Stimulated activated CD4-positive, alpha-beta T cell treated with anti-CD3 and anti-CD28 coated beads, Interleukin-1b, Interleukin-23, amount 100 ng/mL, for 4 hours (primary cell): ENCODE results near the gene SSR4.

Experiments
- DNase-seq, 2 donors: peaks; one replicate each; pipeline ENCODE4 v3.0.0-alpha.2; 2020; ENCODE audit warnings: low read depth in 2 of 2

SSR4 gene

DNA sequence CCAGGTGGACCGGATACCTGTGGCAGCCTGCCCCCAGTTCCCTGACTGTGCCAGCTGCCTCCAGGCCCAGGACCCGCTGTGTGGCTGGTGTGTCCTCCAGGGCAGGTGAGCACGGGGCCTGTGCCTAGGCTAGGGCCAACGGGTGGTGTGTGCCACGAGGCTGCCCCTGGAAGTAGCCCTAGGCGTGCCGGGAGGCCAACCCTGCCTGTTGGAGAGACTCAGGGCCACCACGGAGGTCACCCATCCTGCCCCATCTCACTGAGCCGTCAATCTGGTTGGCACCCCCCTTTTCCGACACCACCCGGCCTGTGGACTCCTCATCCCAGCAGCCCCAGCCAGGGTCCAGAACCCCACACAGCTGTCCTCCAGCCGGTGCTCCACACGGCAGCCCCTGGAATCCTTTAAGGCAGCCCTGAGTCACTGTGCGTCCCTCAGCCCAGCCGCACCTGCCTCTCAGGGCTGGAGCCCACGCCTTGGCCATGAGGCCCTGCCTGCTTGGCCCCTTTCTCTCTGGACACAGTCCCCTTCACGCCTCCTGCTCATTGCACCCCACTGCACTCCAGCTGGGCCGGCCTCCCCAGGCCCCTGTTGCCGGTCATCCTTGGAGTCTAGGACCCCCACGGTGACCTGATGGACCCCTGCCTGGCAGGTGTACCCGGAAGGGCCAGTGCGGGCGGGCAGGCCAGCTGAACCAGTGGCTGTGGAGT, 25.2 kb upstream of the SSR4 start:
- DNase-seq, result no peak

DNA sequence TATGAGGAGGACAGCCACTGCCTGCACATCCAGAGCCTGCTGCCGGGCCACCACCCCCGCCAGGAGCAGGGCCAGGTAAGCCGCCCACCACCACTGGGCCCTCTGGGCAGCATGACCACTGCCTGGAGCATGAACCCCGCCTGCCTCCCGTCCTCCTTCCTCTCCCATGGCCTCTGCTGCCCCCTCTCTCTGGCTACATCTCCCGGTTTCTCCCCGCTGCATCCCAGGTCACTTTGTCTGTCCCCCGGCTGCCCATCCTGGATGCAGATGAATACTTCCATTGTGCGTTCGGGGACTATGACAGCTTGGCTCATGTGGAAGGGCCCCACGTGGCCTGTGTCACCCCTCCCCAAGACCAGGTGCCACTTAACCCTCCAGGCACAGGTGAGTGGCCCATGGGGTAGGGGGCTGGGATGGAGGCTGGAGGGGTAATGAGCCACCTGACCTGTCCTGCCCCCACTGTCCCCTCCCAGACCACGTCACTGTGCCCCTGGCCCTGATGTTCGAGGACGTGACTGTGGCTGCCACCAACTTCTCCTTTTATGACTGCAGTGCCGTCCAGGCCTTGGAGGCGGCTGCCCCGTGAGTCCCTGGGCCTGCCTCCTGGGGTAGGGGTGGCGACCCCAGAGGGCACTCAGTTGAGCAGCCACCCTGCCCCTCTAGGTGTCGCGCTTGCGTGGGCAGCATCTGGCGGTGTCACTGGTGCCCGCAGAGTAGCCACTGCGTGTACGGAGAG, 24.4 kb upstream of the SSR4 start:
- DNase-seq, result no peak

DNA sequence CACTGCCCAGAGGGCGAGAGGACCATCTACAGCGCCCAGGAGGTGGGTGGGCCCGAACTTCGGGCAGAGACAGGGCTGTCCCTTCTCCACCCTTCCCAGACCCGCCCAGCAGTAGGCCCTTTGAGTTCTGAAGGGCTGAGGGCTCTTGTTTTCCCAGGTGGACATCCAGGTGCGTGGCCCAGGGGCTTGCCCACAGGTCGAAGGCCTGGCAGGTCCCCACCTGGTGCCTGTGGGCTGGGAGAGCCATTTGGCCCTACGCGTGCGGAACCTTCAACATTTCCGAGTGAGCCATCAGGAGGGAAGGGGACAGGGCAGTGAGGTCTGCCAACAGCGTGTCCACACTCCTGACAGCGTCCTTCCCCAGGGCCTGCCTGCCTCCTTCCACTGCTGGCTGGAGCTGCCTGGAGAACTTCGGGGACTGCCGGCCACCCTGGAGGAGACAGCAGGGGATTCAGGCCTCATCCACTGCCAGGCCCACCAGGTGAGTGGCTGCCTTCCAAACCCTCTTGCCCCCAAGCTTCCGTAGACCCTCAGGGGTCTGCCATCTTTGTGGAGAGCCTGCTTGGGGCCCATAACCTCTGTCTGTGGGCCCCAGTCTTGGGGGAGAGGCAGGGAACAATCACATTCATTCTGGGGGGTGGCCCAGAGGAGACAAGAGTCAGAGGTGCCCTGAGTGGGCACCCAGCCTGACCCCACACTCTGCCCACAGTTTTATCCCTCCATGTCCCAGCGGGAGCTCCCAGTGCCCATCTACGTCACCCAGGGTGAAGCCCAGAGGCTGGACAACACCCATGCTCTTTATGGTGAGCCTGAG, 23.7 kb upstream of the SSR4 start:
- no peak for DNase-seq

DNA sequence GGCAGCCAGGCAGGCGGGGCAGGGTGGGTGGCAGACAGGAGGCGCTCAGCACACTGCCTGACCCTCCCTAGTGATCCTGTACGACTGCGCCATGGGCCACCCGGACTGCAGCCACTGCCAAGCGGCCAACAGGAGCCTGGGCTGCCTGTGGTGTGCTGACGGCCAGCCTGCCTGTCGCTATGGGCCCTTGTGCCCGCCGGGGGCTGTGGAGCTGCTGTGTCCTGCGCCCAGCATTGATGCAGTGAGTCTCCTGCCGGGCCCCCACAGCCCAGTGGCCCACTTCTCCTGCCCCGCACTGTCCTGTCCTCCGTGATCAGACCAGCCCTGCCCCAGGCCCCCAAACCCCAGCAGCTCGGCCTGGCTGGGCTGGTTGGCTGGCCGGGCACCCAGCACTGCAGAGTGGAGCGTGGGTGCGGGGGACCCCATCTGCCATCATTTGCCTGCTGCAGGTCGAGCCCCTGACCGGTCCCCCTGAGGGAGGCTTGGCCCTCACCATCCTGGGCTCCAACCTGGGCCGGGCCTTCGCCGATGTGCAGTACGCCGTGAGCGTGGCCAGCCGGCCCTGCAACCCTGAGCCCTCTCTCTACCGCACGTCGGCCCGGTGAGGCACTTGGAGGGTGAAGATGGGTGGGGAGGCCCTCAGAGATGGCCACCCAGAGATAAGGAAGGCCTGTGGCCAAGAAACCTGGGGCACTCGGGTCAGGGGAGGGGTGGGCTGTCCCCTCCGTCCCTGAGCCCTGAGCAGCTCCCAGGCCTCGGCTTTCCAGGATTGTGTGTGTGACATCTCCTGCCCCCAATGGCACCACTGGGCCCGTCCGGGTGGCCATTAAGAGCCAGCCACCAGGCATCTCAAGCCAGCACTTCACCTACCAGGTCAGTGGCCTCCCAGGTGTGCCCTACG, 22.8 kb upstream of the SSR4 start:
- DNase-seq, result no peak

DNA sequence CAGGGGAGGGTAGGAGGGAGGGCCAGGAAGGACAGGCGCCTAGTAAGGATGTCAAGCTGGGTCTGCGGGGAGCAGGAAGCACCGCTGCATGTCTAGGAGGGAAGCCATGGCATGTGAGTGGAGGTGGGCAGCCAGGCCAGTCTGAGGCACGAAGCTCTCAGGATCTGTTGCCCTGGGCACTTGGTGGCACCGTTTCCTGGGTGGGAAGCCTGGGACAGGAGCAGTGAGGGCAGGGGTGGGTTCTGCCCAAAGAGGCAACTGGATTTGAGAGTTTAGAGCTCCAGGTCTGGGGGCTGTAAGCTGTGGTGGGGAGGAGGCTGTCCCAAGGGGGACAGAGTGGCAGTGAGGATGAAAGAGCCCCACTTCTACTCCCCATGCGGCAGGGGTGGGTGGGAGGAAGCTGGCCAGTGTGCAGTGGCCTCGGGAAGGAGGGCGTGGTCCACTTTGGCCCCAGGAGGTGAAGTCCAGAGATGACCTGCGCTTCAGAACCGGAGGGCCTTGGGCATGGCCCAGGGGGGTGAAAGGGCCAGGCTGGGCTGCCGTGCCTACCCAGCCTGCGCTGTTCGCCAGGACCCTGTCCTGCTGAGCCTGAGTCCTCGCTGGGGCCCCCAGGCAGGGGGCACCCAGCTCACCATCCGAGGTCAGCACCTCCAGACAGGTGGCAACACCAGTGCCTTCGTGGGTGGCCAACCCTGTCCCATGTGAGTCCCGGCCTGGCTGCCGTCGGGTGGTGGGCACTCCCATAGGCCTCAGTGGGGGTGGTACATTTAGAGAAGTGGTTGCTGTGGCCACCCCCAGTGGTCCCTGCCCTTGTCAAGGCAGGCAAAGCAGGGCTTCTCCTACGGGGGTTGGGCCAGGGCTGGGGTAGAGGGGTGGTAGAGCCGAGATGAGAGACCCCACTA, 21.9 kb upstream of the SSR4 start:
- no peak for DNase-seq

DNA sequence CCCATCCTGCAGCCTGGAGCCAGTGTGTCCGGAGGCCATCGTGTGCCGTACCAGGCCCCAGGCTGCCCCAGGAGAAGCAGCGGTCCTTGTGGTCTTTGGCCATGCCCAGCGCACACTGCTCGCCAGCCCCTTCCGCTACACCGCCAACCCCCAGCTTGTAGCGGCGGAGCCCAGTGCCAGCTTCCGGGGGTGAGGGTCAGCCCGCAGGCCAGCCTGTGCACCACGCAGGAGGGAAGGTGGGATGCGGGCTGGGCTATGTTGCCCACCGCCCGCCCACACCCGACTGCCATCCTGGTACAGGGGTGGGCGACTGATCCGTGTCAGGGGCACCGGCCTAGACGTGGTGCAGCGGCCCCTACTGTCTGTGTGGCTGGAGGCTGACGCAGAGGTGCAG, 21.3 kb upstream of the SSR4 start:
- DNase-seq, result no peak

DNA sequence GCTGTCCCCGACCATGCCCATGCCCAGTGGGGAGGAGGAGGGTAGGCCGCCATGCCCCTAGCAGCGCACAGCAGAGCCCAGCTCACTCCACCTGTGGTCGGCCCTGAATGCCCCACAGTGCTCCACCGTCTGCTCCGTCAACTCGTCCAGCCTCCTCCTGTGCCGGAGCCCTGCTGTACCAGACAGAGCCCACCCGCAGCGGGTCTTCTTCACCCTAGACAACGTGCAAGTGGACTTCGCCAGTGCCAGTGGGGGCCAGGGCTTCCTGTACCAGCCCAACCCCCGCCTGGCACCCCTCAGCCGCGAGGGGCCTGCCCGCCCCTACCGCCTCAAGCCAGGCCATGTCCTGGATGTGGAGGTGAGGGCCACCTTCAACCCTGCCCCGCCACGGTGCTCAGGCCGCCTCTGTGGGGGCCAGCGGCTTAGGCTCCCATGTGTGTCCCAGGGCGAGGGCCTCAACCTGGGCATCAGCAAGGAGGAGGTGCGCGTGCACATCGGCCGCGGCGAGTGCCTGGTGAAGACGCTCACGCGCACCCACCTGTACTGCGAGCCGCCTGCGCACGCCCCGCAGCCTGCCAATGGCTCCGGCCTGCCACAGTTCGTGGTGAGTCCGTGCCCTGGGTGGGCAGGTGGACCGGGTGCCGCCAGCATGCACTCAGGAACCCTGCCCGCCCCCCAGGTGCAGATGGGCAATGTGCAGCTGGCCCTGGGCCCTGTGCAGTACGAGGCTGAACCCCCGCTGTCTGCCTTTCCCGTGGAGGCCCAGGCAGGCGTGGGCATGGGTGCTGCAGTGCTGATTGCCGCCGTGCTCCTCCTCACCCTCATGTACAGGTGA, 20.5 kb upstream of the SSR4 start:
- no peak for DNase-seq

DNA sequence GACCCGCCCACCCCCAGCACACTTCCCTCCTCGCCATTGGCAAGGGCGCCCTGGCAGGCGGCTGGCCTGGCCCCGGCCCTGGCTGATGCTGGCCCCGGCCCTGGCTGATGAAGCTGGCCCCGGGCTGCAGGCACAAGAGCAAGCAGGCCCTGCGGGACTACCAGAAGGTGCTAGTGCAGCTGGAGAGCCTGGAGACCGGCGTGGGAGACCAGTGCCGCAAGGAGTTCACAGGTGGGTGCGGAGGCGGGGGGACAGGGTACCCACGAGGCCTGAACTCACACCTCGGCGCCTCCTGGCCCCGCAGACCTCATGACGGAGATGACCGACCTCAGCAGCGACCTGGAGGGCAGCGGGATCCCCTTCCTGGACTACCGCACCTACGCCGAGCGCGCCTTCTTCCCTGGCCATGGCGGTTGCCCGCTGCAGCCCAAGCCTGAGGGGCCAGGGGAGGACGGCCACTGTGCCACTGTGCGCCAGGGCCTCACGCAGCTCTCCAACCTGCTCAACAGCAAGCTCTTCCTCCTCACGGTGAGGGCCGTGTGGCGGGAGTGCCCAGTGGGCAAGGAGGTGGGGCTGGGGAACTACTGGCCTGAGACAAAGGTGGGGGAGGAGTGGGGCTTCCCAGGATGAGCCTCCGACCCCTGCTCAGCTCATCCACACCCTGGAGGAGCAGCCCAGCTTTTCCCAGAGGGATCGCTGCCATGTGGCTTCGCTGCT, 19.7 kb upstream of the SSR4 start:
- DNase-seq, result no peak

DNA sequence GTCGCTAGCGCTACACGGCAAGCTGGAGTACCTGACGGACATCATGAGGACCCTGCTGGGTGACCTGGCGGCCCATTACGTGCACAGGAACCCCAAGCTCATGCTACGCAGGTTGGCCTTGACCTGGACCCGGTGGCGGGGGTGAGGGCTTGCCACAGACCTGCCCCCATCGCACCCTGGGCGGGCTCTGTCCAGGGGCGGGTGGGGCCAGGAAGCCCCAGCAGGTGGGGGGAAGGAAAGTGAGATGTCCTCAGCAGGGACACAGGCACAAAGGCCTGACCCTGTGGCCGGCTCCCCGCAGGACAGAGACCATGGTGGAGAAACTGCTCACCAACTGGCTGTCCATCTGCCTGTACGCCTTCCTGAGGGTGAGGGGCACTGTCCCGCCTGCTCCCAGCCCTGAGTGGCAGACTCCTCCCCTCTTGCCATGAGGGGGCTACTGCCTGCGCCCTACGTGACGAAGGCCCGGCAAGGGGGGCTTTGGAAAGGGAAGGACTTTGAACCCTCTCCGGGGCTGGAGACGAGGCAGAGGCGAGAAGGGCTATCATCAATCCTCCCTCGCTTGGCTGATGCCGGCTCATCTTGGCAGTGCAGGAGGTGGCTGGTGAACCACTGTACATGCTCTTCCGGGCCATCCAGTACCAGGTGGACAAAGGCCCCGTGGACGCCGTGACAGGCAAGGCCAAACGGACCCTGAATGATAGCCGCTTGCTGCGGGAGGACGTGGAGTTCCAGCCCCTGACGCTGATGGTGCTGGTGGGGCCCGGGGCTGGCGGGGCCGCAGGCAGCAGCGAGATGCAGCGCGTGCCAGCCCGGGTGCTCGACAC, 19.0 kb upstream of the SSR4 start:
- DNase-seq, result no peak

DNA sequence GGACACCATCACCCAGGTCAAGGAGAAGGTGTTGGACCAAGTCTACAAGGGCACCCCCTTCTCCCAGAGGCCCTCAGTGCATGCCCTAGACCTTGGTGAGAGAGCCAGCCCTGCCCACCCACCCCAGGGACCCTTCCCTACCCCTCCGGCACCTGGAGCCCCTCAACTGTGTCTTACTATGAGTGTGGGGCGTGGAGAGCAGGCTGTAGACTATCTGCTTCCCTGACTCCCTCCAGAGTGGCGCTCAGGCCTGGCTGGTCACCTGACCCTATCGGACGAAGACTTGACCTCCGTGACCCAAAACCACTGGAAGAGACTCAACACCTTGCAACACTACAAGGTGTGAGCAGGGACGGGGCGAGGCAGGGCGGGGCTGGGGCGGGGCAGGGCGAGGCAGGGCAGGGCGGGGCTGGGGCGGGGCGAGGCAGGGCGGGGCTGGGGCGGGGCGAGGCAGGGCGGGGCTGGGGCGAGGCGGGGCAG, 18.3 kb upstream of the SSR4 start:
- no peak for DNase-seq

DNA sequence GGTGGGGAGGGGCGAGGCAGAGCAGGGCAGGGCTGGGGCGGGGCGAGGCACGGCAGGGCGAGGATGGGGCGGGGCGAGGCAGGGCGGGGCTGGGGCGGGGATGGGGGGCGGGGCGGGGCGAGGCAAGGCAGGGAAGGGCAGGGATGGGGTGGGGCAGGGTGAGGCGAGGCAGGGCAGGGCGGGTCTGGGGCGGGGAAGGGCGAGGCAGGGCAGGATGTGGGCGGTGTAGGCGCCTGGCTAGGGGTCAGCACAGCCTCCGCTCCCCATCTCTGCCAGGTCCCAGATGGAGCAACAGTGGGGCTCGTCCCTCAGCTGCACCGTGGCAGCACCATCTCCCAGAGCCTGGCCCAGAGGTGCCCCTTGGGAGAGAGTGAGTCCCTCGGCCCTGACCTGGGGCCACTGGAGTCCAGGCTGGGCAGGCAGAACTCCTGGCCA, 17.8 kb upstream of the SSR4 start:
- no peak for DNase-seq

DNA sequence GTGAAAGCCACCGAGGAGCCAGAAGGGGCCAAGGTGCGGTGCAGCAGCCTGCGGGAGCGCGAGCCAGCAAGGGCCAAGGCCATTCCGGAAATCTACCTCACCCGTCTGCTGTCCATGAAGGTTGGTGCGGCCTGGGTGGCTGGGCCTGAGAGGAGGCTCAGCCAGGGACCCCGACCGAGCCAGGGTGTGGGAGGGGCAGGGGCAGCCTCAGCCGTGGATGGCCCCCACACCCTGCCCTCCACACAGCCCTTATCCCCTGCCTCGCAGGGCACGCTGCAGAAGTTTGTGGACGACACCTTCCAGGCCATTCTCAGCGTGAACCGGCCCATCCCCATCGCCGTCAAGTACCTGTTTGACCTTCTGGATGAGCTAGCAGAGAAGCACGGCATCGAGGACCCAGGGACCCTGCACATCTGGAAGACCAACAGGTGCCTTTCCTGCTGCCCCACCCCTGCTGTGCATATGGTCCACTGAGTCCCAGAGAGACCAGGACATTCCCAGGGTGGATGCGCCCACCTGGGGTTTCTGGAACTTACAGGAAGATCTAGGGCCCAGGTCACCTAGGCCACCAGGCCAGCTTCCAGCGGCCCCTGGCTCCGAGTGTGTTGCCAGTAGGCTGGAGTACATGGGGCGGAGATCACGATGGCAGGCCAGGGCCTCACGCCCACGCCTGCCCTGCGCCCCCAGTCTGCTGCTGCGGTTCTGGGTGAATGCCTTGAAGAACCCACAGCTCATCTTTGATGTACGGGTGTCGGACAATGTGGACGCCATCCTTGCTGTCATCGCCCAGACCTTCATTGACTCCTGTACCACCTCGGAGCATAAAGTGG, 17.0 kb upstream of the SSR4 start:
- no peak for DNase-seq

DNA sequence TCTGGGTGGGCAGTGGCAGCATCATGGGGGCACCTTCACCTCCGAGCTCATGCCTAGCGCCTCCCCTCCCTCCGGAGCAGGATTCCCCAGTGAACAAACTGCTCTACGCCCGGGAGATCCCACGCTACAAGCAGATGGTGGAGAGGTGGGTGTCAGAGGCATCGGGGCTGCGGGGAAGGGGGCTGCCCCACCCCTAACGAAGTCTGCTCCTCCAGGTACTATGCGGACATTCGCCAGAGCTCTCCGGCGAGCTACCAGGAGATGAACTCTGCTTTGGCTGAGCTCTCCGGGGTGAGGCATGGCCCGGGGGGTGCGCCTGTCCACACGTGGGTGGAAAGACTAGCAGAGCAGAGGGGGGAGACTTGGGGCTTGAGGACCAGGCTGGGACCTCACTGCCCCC, 16.3 kb upstream of the SSR4 start:
- no peak for DNase-seq

DNA sequence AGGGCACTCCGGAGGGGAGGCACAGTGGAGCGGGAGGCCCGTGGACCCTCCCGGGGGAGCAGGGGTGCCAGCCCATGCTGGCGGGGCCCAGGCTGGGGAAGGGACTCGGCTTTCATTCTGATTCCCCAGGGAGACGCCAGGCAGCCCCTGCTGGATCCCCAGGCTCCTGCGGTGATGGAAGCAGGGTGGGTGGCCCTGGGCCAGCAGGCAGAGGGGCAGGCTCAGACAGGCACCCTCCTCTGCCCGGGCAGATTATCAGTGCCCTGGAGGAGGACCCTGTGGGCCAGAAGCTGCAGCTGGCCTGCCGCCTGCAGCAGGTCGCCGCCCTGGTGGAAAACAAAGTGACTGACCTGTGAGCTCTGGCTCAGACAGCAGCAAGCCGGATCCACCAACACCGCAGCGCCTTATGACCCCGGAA, 15.8 kb upstream of the SSR4 start:
- DNase-seq, result no peak

DNA sequence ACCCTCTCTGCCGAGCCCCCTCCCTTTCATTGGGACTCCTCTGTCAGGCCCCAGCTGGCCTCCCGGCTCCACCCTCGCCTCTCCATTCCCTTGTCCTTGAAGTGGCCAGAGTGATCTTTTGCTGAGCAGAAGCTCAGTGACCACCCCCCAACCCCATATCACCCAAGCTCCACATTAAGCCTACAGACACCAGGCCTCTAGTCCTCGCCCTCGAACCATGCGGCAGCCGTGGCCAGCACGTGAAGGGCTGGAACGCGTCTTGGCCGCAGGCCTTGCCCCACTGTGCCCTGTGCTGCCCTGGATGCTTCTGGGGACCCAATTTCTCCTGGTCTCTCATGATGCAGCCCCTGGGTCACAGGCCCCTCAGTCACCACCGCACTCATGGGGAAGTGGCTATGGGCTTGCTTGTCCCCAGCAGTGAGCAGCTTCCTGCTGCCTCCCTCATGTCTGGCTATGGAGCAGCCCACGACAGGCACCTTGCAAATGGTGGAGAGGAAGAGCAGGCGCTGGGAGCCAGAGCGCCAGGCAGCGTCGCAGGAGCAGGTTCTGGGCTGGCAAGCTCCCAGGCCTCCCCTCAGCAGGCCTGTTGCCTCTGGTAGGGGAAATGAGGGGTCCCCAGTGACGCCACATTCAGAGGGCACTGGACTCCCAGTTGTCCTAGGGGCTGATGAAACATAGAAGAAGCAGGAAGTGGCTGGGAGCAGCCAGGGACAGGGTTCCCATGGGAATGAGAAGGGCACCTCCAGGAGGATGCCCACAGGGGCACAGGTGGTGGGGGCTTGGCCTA, 14.4 kb upstream of the SSR4 start:
- DNase-seq, result no peak
